HEK293 (cell line): ENCODE results near the gene ANKRD35.

Experiments used
- BCL11A ChIP-seq: fragments of 450-650 bp; formaldehyde crosslinking; IDR thresholded peaks from 2 replicates; pipeline ENCODE4 v1.5.1; 2016; ENCODE audit warnings: low read depth, missing biosample characterization, missing genetic modification characterization
- EGR2 ChIP-seq: fragments of 450-650 bp; formaldehyde crosslinking; IDR thresholded peaks from 2 replicates; pipeline ENCODE4 v1.5.1; 2016; ENCODE audit warnings: low read depth, missing biosample characterization, missing genetic modification characterization
- KLF7 ChIP-seq: fragments of 450-650 bp; formaldehyde crosslinking; IDR thresholded peaks from 2 replicates; pipeline ENCODE4 v1.5.1; 2016; ENCODE audit warnings: missing biosample characterization, missing genetic modification characterization, borderline replicate concordance
- MEIS1 ChIP-seq: sonication (generic); formaldehyde crosslinking; IDR thresholded peaks from 2 replicates; pipeline ENCODE4 v1.8.1; 2022; ENCODE audit warnings: missing genetic modification reagents, mild to moderate bottlenecking, borderline replicate concordance
- MYNN ChIP-seq: fragments of 450-650 bp; formaldehyde crosslinking; IDR thresholded peaks from 2 replicates; pipeline ENCODE4 v1.5.1; 2016; ENCODE audit warnings: missing biosample characterization, missing genetic modification characterization, borderline replicate concordance
- SCRT2 ChIP-seq: fragments of 450-650 bp; formaldehyde crosslinking; IDR thresholded peaks from 2 replicates; pipeline ENCODE4 v1.5.1; 2016; ENCODE audit warnings: missing biosample characterization, missing genetic modification characterization
- SETDB1 ChIP-seq: IDR thresholded peaks from one replicate; pipeline ENCODE4 v1.6.1; 2017; ENCODE audit warnings: mild to moderate bottlenecking, low read length, moderate library complexity, mixed read lengths; ENCODE audit not compliant: insufficient read length
- ZBTB20 ChIP-seq: fragments of 450-650 bp; formaldehyde crosslinking; IDR thresholded peaks from 2 replicates; pipeline ENCODE4 v1.5.1; 2016; ENCODE audit warnings: missing biosample characterization, missing genetic modification characterization
- ZBTB48 ChIP-seq: fragments of 450-650 bp; formaldehyde crosslinking; IDR thresholded peaks from 2 replicates; pipeline ENCODE4 v1.5.1; 2016; ENCODE audit warnings: missing biosample characterization, missing genetic modification characterization
- ZIC2 ChIP-seq: fragments of 450-650 bp; formaldehyde crosslinking; IDR thresholded peaks from 2 replicates; pipeline ENCODE4 v1.5.1; 2016; ENCODE audit warnings: missing biosample characterization, missing genetic modification characterization
- ZNF121 ChIP-seq: fragments of 450-650 bp; formaldehyde crosslinking; IDR thresholded peaks from 2 replicates; pipeline ENCODE4 v1.5.1; 2016; ENCODE audit warnings: missing biosample characterization, missing genetic modification characterization
- ZNF138 ChIP-seq: fragments of 450-650 bp; formaldehyde crosslinking; IDR thresholded peaks from 2 replicates; pipeline ENCODE4 v1.5.1; 2016; ENCODE audit warnings: missing biosample characterization, missing genetic modification characterization, borderline replicate concordance
- ZNF157 ChIP-seq: fragments of 450-650 bp; formaldehyde crosslinking; IDR thresholded peaks from 2 replicates; pipeline ENCODE4 v1.5.1; 2016; ENCODE audit warnings: missing biosample characterization, missing genetic modification characterization
- ZNF184 ChIP-seq: fragments of 450-650 bp; IDR thresholded peaks from 2 replicates; pipeline ENCODE4 v1.5.1; 2018; ENCODE audit warnings: missing biosample characterization, mild to moderate bottlenecking, missing genetic modification characterization
- ZNF19 ChIP-seq: fragments of 450-650 bp; formaldehyde crosslinking; IDR thresholded peaks from 2 replicates; pipeline ENCODE4; 2016; ENCODE audit warnings: missing biosample characterization, missing genetic modification characterization, low read depth
- ZNF211 ChIP-seq: fragments of 450-650 bp; formaldehyde crosslinking; IDR thresholded peaks from 2 replicates; pipeline ENCODE4 v1.5.1; 2016; ENCODE audit warnings: low read depth, missing biosample characterization, missing genetic modification characterization
- ZNF223 ChIP-seq: fragments of 450-650 bp; formaldehyde crosslinking; IDR thresholded peaks from 2 replicates; pipeline ENCODE4 v1.5.1; 2016; ENCODE audit warnings: missing biosample characterization, missing genetic modification characterization
- ZNF23 ChIP-seq: fragments of 450-650 bp; formaldehyde crosslinking; IDR thresholded peaks from 2 replicates; pipeline ENCODE4 v1.5.1; 2016; ENCODE audit warnings: missing biosample characterization, missing genetic modification characterization, borderline replicate concordance
- ZNF324 ChIP-seq: fragments of 450-650 bp; formaldehyde crosslinking; IDR thresholded peaks from 2 replicates; pipeline ENCODE4 v1.5.1; 2016; ENCODE audit warnings: missing biosample characterization, missing genetic modification characterization
- ZNF426 ChIP-seq: fragments of 450-650 bp; formaldehyde crosslinking; IDR thresholded peaks from 2 replicates; pipeline ENCODE4 v1.5.1; 2017; ENCODE audit warnings: missing biosample characterization, missing genetic modification characterization, mild to moderate bottlenecking, inconsistent platforms, moderate library complexity
- ZNF449 ChIP-seq: fragments of 450-650 bp; formaldehyde crosslinking; IDR thresholded peaks from 2 replicates; pipeline ENCODE4 v1.5.1; 2017; ENCODE audit warnings: missing biosample characterization, mild to moderate bottlenecking, missing genetic modification characterization, moderate library complexity
- ZNF544 ChIP-seq: fragments of 450-650 bp; formaldehyde crosslinking; IDR thresholded peaks from 2 replicates; pipeline ENCODE4 v1.5.0; 2017; ENCODE audit warnings: missing biosample characterization, missing genetic modification characterization
- ZNF610 ChIP-seq: fragments of 450-650 bp; formaldehyde crosslinking; IDR thresholded peaks from 2 replicates; pipeline ENCODE4 v1.5.1; 2016; ENCODE audit warnings: missing biosample characterization, missing genetic modification characterization, borderline replicate concordance
- ZNF645 ChIP-seq: fragments of 450-650 bp; formaldehyde crosslinking; IDR thresholded peaks from 2 replicates; pipeline ENCODE4; 2016; ENCODE audit warnings: missing biosample characterization, missing genetic modification characterization
- ZNF654 ChIP-seq: fragments of 450-650 bp; formaldehyde crosslinking; IDR thresholded peaks from 2 replicates; pipeline ENCODE4 v1.5.1; 2016; ENCODE audit warnings: low read depth, missing biosample characterization, missing genetic modification characterization
- ZNF701 ChIP-seq: fragments of 450-650 bp; formaldehyde crosslinking; IDR thresholded peaks from 2 replicates; pipeline ENCODE4 v1.5.1; 2016; ENCODE audit warnings: missing biosample characterization, missing genetic modification characterization
- ZNF768 ChIP-seq: fragments of 450-650 bp; formaldehyde crosslinking; IDR thresholded peaks from 2 replicates; pipeline ENCODE4 v1.5.1; 2018; ENCODE audit warnings: missing biosample characterization, mild to moderate bottlenecking, missing genetic modification characterization
- ZNF791 ChIP-seq: fragments of 450-650 bp; formaldehyde crosslinking; IDR thresholded peaks from 2 replicates; pipeline ENCODE4 v1.5.1; 2016; ENCODE audit warnings: missing biosample characterization, missing genetic modification characterization
- ZNF830 ChIP-seq: fragments of 450-650 bp; IDR thresholded peaks from 2 replicates; pipeline ENCODE4 v1.5.0; 2018; ENCODE audit warnings: missing biosample characterization, missing genetic modification characterization, low read depth, mild to moderate bottlenecking, moderate library complexity
- ZSCAN16 ChIP-seq: fragments of 450-650 bp; formaldehyde crosslinking; IDR thresholded peaks from 2 replicates; pipeline ENCODE4 v1.5.1; 2016; ENCODE audit warnings: missing biosample characterization, missing genetic modification characterization
- TF ChIP-seq, protein P1 (sequence below): fragments of 450-650 bp; formaldehyde crosslinking; IDR thresholded peaks from 2 replicates; pipeline ENCODE4 v1.5.1; 2016; ENCODE audit warnings: missing biosample characterization, missing genetic modification characterization
- TF ChIP-seq, protein P2 (sequence below): fragments of 450-650 bp; formaldehyde crosslinking; IDR thresholded peaks from 2 replicates; pipeline ENCODE4 v1.5.1; 2016; ENCODE audit warnings: missing biosample characterization, missing genetic modification characterization, low read depth
- TF ChIP-seq, protein P3 (sequence below): fragments of 450-650 bp; formaldehyde crosslinking; IDR thresholded peaks from 2 replicates; pipeline ENCODE4 v1.5.1; 2016; ENCODE audit warnings: missing biosample characterization, missing genetic modification characterization

Gene ANKRD35

DNA sequence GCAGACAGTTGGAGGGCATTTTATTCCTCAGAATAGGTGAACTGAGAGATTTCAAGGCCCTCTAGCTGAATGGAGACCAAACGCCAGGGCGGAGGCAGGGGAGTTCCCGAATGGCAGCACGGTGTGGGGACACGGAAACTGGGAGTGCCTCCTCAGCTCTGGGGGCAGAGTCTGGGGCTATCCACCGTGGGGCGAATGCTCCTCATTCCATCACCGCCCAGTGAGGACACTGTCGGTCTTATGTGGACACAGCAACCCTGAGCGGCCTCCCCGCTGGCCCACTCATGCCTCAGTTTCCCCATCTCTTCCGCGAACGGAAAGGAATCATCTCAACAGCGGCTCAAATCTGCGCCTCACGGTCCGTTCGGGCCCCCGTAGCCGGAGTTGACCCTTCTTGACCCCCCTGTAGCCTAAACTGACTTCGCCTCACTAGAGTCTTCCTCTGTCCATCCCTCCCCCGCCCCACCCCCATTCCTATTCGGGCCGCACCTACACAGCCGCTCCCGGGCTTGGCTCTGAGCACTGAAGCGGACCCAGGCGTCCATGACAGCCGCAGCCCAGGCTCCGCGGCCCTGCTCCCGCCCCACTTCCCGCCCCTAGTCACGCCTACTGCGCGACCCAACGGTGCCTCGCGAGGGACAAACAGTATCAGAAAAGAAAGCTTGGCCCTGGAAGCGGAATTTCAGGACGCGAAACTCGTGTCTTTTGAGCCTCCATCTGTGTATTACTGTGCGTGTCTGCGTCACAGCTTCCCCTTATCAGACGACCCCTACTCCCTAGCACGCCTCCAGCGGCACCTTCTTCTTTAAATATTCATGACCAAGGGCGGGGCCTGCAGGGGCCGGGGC lies 32.7 kb upstream of the ANKRD35 start, which contains the start of gene PEX11B (continued):
- TF ChIP-seq ZNF23 (tag by site-specific recombination): no peak
- no peak for TF ChIP-seq ZNF324 (tag by site-specific recombination)
- TF ChIP-seq ZNF184: no peak
- TF ChIP-seq ZNF654 (tag by site-specific recombination): no peak
- peak; percentile 66; the same call in 1 of the 2 replicates for TF ChIP-seq KLF7
- TF ChIP-seq, protein P1, sequence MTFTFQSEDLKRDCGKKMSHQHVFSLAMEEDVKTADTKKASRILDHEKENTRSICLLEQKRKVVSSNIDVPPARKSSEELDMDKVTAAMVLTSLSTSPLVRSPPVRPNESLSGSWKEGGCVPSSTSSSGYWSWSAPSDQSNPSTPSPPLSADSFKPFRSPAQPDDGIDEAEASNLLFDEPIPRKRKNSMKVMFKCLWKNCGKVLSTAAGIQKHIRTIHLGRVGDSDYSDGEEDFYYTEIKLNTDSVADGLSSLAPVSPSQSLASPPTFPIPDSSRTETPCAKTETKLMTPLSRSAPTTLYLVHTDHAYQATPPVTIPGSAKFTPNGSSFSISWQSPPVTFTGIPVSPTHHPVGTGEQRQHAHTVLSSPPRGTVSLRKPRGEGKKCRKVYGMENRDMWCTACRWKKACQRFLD (tag by site-specific recombination): no peak
- TF ChIP-seq, protein P2, sequence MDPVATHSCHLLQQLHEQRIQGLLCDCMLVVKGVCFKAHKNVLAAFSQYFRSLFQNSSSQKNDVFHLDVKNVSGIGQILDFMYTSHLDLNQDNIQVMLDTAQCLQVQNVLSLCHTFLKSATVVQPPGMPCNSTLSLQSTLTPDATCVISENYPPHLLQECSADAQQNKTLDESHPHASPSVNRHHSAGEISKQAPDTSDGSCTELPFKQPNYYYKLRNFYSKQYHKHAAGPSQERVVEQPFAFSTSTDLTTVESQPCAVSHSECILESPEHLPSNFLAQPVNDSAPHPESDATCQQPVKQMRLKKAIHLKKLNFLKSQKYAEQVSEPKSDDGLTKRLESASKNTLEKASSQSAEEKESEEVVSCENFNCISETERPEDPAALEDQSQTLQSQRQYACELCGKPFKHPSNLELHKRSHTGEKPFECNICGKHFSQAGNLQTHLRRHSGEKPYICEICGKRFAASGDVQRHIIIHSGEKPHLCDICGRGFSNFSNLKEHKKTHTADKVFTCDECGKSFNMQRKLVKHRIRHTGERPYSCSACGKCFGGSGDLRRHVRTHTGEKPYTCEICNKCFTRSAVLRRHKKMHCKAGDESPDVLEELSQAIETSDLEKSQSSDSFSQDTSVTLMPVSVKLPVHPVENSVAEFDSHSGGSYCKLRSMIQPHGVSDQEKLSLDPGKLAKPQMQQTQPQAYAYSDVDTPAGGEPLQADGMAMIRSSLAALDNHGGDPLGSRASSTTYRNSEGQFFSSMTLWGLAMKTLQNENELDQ (tag by site-specific recombination): no peak
- peak; percentile 91 for TF ChIP-seq ZBTB48 (tag by site-specific recombination)
- no peak for TF ChIP-seq ZNF157 (tag by site-specific recombination)
- no peak for TF ChIP-seq ZNF138
- TF ChIP-seq MYNN (tag by site-specific recombination): no peak
- TF ChIP-seq BCL11A: 0 out of 2 replicates have a peak, but pooled peaks have one; percentile 62
- TF ChIP-seq ZNF121 (tag by site-specific recombination): no peak
- no peak for TF ChIP-seq ZNF830
- TF ChIP-seq ZSCAN16 (tag by site-specific recombination): no peak
- no peak for TF ChIP-seq ZNF701 (tag by site-specific recombination)
- no peak for TF ChIP-seq ZNF791 (tag by site-specific recombination)
- TF ChIP-seq ZNF645 (tag by site-specific recombination): no peak
- TF ChIP-seq ZNF449 (tag by site-specific recombination): peak; percentile 35; the same call in 1 of the 2 replicates
- no peak for TF ChIP-seq ZNF768 (tag by site-specific recombination)
- no peak for TF ChIP-seq SETDB1
- no peak for TF ChIP-seq ZIC2 (tag by site-specific recombination)
- TF ChIP-seq ZNF544: no peak
- no peak for TF ChIP-seq MEIS1 (CRISPR knock-in tag)
- no peak for TF ChIP-seq ZNF211 (tag by site-specific recombination)
- TF ChIP-seq ZBTB20 (tag by site-specific recombination): peak; percentile 97
- TF ChIP-seq, protein P3, sequence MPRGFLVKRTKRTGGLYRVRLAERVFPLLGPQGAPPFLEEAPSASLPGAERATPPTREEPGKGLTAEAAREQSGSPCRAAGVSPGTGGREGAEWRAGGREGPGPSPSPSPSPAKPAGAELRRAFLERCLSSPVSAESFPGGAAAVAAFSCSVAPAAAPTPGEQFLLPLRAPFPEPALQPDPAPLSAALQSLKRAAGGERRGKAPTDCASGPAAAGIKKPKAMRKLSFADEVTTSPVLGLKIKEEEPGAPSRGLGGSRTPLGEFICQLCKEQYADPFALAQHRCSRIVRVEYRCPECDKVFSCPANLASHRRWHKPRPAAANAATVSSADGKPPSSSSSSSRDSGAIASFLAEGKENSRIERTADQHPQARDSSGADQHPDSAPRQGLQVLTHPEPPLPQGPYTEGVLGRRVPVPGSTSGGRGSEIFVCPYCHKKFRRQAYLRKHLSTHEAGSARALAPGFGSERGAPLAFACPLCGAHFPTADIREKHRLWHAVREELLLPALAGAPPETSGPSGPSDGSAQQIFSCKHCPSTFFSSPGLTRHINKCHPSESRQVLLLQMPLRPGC (tag by site-specific recombination): no peak
- TF ChIP-seq ZNF610 (tag by site-specific recombination): 0 out of 2 replicates have a peak, but pooled peaks have one; percentile 48
- TF ChIP-seq ZNF223 (tag by site-specific recombination): no peak
- no peak for TF ChIP-seq SCRT2 (tag by site-specific recombination)
- TF ChIP-seq EGR2: no peak; the same call in 1 of the 2 replicates
- no peak for TF ChIP-seq ZNF19 (tag by site-specific recombination)
- TF ChIP-seq ZNF426 (tag by site-specific recombination): no peak
